Fibroblast of lung (primary cell): ENCODE measurements around the gene ENOX1. TPM values are rescaled to one million over a fixed set of nuclear protein-coding genes. Genes with fewer than 3 reads are reported as not detected.

Experiments
- DNase-seq, 2 donors: peaks; one replicate each; pipeline versions ENCODE4 v3.0.0 to v3.0.0-alpha.2; 2010; ENCODE audit warnings: low read depth in 2 of 2
- H2AFZ ChIP-seq: 2 replicates; pipeline ENCODE4 v1.5.1; 2012; ENCODE audit warnings: low read length, control low read depth, inconsistent platforms
- H3K27ac ChIP-seq: 2 replicates; pipeline ENCODE4 v1.5.1; 2011; ENCODE audit warnings: low read length, control low read depth; ENCODE audit not compliant: insufficient read depth
- H3K27me3 ChIP-seq: 2 replicates; pipeline ENCODE4 v1.5.1; 2011; ENCODE audit warnings: mild to moderate bottlenecking, low read length; ENCODE audit not compliant: control insufficient read depth, insufficient read depth
- H3K36me3 ChIP-seq: 2 replicates; pipeline ENCODE4 v1.5.1; 2011; ENCODE audit warnings: low read length; ENCODE audit not compliant: control insufficient read depth, insufficient read depth
- H3K4me1 ChIP-seq: 2 replicates; pipeline ENCODE4 v1.5.1; 2011; ENCODE audit warnings: low read length; ENCODE audit not compliant: control insufficient read depth, insufficient read depth; ENCODE audit errors: extremely low read depth
- H3K4me2 ChIP-seq: 2 replicates; pipeline ENCODE4 v1.5.1; 2011; ENCODE audit warnings: low read length, control low read depth; ENCODE audit not compliant: insufficient read depth; ENCODE audit errors: extremely low read depth
- H3K4me3 ChIP-seq, 4 experiments: fragments of 200-600 bp in 1 of 4; sonication (generic) in 1 of 4; replicated peaks in 1 of 4; 2 replicates each; pipeline ENCODE4 v1.5.1; 2011 to 2016; ENCODE audit warnings: low read length in 4 of 4, low read depth in 3 of 4, mild to moderate bottlenecking in 3 of 4, control low read depth in 2 of 4, inconsistent platforms in 1 of 4, mixed read lengths in 1 of 4; ENCODE audit not compliant: insufficient read depth in 1 of 4; ENCODE audit errors: control extremely low read depth in 1 of 4
- H3K79me2 ChIP-seq: 2 replicates; pipeline ENCODE4 v1.5.1; 2012; ENCODE audit warnings: mild to moderate bottlenecking, low read length, inconsistent platforms; ENCODE audit not compliant: control insufficient read depth, insufficient read depth
- H3K9ac ChIP-seq: 2 replicates; pipeline ENCODE4 v1.5.1; 2011; ENCODE audit warnings: mild to moderate bottlenecking, low read length, control low read depth; ENCODE audit not compliant: insufficient read depth
- H3K9me3 ChIP-seq: 2 replicates; pipeline ENCODE4 v1.5.1; 2012; ENCODE audit warnings: low read depth, low read length; ENCODE audit not compliant: control insufficient read depth, insufficient read depth
- H4K20me1 ChIP-seq: 2 replicates; pipeline ENCODE4 v1.5.1; 2011; ENCODE audit warnings: low read length; ENCODE audit not compliant: control insufficient read depth, insufficient read depth; ENCODE audit errors: extremely low read depth
- EZH2 ChIP-seq: IDR thresholded peaks from 2 replicates; pipeline ENCODE4 v1.5.1; 2012; ENCODE audit warnings: low read length, control low read depth, mild to moderate bottlenecking; ENCODE audit errors: missing control alignments
- polyA plus RNA-seq, 2 donors: library from polyadenylated mRNA; depleted of rRNA in 1 of 2; stranded (reverse) in 1 of 2; unstranded in 1 of 2; fragments of >200 nt; gene quantifications; 2 replicates each; pipeline ENCODE4 v1.2.1, GENCODE V29; 2011 to 2012; ENCODE audit warnings: missing spikeins in 1 of 2
- total RNA-seq: library from RNA; depleted of rRNA; stranded (reverse); fragments of >200 nt; gene quantifications from 2 replicates; pipeline ENCODE4 v1.2.1, GENCODE V29; 2014
- TF ChIP-seq, protein P1 (sequence below), 2 donors: IDR thresholded peaks in 1 of 2; conservative IDR thresholded peaks in 1 of 2; 1 replicate in 1 of 2; 2 replicates in 1 of 2; pipeline ENCODE4 v1.5.1; 2011 to 2012; ENCODE audit warnings: low read length in 2 of 2, control low read depth in 1 of 2, inconsistent platforms in 1 of 2, low read depth in 1 of 2, mild to moderate bottlenecking in 1 of 2

ENOX1 gene
- total and polyA plus RNA-seq, 2 donors (not counting 1 experiment from before 2014, with no cell fraction given), result 3.5 to 7.6 TPM

DNA sequence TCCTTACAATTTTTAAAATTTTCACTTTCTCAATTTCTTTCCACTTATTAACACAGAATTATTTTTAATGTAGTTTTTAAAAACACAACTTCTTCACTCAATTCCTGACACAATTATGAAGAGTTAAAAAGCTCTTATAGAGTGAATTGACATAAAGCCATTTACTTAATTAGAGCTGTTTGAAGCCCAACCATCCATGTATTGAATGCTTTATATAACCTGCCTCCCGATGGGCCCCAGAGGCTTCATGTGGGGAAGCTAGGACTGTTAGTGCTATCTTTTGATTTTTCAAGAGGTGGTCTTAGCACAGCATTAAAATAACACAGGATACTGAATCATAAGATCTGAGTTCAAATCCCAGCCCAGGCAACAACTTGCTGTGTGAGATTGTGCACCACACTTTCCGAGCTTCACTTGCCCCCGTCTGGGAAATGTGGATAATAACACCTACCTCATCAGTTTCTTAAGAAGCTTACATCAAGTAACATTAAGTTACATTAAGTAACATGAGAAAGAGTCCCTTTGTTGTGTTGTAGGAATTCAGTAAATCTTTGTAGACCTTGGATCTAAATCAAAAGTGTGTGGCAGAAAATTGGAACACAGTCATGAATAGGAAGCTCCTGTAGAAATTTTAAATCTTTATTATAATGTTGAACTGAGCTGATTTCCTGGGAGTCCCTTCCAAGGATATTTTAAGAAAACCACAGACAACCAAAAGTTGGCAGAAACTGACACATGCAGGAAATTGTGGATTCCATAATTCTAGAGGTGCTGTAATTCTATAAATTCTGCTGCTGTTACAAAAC is 5.5 kb upstream of the ENOX1 start:
- peak; percentile 14 to 50 for DNase-seq
- no peaks in the 10 kb centered on the region for H4K20me1 ChIP-seq
- H3K27ac ChIP-seq, result no peak overlapping the region
- no peaks in the 10 kb centered on the region for H3K36me3 ChIP-seq
- H3K27me3 ChIP-seq, result no peaks in the 10 kb centered on the region
- H3K9ac ChIP-seq, result no peak overlapping the region
- H3K9me3 ChIP-seq, result no peaks in the 10 kb centered on the region
- H3K4me1 ChIP-seq, result peaks cover 3% of the 10 kb centered on the region
- no peaks in the 10 kb centered on the region for H3K79me2 ChIP-seq
- H3K4me2 ChIP-seq, result no peak overlapping the region
- H3K4me3 ChIP-seq, result no peak overlapping the region
- TF ChIP-seq, protein P1, sequence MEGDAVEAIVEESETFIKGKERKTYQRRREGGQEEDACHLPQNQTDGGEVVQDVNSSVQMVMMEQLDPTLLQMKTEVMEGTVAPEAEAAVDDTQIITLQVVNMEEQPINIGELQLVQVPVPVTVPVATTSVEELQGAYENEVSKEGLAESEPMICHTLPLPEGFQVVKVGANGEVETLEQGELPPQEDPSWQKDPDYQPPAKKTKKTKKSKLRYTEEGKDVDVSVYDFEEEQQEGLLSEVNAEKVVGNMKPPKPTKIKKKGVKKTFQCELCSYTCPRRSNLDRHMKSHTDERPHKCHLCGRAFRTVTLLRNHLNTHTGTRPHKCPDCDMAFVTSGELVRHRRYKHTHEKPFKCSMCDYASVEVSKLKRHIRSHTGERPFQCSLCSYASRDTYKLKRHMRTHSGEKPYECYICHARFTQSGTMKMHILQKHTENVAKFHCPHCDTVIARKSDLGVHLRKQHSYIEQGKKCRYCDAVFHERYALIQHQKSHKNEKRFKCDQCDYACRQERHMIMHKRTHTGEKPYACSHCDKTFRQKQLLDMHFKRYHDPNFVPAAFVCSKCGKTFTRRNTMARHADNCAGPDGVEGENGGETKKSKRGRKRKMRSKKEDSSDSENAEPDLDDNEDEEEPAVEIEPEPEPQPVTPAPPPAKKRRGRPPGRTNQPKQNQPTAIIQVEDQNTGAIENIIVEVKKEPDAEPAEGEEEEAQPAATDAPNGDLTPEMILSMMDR (conservative IDR thresholded peaks at IDR 0.05 in 1 of 2, IDR thresholded peaks at IDR 0.05 in 1 of 2; ENCODE audit: low read depth in 1 of 2, low read length in 2 of 2), result no peak
- no peak for TF ChIP-seq EZH2
- H2AFZ ChIP-seq, result no peak overlapping the region

DNA sequence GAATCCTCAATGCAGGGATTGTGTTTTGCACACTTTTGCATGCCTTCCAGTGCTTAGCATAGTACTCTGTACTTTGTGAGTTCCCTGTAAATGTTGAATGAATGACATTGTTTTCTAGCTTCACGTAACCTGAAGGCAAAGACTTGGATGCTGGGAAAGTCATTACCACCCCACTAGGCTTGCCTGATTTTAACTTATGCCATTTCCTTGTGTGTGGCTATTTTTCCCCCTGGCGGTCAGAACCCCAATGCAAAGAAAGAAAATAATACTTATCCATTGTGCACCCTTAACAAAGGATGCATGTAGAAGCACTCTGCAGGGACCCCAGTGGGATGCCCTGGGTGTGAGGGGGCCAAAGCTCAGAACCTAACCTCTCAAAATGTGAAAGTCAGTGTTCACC is 1.2 kb upstream of the ENOX1 start:
- Histone ChIP-seq H3K4me1 (peaks cover 3% of the 10 kb centered on the region), H3K4me3 (peak overlapping the region in 2 of 4 experiments; percentile 66), H3K9ac (no peak overlapping the region), H3K9me3 (no peaks in the 10 kb centered on the region), H3K79me2 (no peaks in the 10 kb centered on the region), H4K20me1 (no peaks in the 10 kb centered on the region), H2AFZ (no peak overlapping the region), H3K36me3 (no peaks in the 10 kb centered on the region), H3K27me3 (no peaks in the 10 kb centered on the region), H3K27ac (no peak overlapping the region), H3K4me2 (no peak overlapping the region)
- TF ChIP-seq EZH2, result no peak
- TF ChIP-seq, protein P1 (conservative IDR thresholded peaks at IDR 0.05 in 1 of 2, IDR thresholded peaks at IDR 0.05 in 1 of 2; ENCODE audit: low read depth in 1 of 2, low read length in 2 of 2), result peak; percentile 53 to 63
- peak; percentile 39 to 68 for DNase-seq

DNA sequence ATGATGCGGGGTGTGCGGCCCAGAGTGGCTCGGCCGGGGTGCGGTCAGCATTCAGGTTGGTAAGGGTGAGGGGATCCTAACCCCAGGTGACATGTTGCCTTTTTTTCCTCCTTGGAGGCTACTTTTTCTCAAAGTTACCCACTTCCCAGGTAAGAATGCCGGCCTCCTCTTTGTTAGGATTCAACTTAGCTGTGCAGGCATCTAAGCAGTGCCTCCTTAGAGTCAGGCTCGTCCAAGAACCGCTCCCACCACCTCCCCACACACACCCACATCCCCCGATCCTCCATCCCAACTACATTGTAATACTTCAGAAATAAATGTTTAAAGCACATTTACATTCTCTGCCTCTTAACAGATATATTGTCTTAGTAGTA is 733 bp upstream of the ENOX1 start:
- H3K4me2 ChIP-seq, result peak overlapping the region; percentile 73
- no peaks in the 10 kb centered on the region for H3K9me3 ChIP-seq
- no peaks in the 10 kb centered on the region for H4K20me1 ChIP-seq
- peak overlapping the region; percentile 54 for H2AFZ ChIP-seq
- DNase-seq, result no peak
- peak overlapping the region; percentile 21 to 66 (median 60) for H3K4me3 ChIP-seq
- no peaks in the 10 kb centered on the region for H3K27me3 ChIP-seq
- peak overlapping the region; percentile 49 for H3K27ac ChIP-seq
- H3K9ac ChIP-seq, result peak overlapping the region; percentile 66
- H3K36me3 ChIP-seq, result no peaks in the 10 kb centered on the region
- peaks cover 3% of the 10 kb centered on the region for H3K4me1 ChIP-seq
- TF ChIP-seq EZH2, result no peak
- TF ChIP-seq, protein P1 (conservative IDR thresholded peaks at IDR 0.05 in 1 of 2, IDR thresholded peaks at IDR 0.05 in 1 of 2; ENCODE audit: low read depth in 1 of 2, low read length in 2 of 2), result no peak
- H3K79me2 ChIP-seq, result no peaks in the 10 kb centered on the region
